ENCODE measurements around the gene IGFBP7.

Gene IGFBP7

DNA sequence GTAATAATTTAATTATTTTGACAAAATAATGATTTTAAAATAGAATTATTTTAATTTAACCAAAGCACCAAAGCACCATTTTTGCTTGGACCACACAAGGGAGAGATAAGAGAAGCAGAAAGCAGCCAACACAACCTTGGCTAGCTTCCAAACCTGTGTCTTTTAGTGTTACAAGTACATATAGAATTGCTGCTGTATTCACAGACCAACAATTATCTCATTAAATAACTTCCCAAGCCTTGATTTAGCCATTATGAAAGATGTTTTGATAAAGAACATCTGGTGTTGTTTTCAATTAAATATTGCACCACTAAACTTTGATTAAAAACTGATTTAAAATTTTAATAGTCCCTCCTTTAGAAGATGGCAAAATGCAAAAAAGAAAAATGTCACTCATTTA lies 14.0 kb upstream of the IGFBP7 start:
- TF ChIP-seq, protein P1, sequence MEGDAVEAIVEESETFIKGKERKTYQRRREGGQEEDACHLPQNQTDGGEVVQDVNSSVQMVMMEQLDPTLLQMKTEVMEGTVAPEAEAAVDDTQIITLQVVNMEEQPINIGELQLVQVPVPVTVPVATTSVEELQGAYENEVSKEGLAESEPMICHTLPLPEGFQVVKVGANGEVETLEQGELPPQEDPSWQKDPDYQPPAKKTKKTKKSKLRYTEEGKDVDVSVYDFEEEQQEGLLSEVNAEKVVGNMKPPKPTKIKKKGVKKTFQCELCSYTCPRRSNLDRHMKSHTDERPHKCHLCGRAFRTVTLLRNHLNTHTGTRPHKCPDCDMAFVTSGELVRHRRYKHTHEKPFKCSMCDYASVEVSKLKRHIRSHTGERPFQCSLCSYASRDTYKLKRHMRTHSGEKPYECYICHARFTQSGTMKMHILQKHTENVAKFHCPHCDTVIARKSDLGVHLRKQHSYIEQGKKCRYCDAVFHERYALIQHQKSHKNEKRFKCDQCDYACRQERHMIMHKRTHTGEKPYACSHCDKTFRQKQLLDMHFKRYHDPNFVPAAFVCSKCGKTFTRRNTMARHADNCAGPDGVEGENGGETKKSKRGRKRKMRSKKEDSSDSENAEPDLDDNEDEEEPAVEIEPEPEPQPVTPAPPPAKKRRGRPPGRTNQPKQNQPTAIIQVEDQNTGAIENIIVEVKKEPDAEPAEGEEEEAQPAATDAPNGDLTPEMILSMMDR (conservative IDR thresholded peaks at IDR 0.05; ENCODE audit: low read length): no peak
- TF ChIP-seq EZH2phosphoT487 (IDR thresholded peaks at IDR 0.05; ENCODE audit: borderline replicate concordance): no peak
- no peaks in the 10 kb centered on the region for H3K27me3 ChIP-seq (ENCODE audit: insufficient read depth, low read length, poor library complexity, severe bottlenecking)
- no peak overlapping the region for H2AFZ ChIP-seq (ENCODE audit: low read length)

DNA sequence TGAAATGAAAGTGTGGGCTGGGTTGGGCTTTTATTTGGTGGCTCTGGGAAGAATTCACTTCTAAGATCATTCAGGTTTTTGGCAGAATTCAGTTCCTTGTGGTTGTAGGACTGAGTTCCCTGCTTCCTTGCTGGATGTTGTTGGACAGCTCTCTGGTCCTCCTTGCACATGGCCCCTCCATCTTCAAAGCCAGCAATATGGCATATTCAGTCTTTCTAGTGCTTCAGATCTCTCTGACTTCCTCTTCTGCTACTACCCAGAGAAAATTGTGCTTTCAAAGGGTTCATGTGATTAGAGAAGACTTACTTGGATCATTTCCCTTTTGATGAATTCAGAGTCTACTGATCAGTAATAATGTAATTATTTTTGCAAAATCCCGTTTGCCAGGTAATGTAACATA lies 12.8 kb upstream of the IGFBP7 start:
- Histone ChIP-seq H3K4me2 (ENCODE audit: low read depth, low read length, poor library complexity, severe bottlenecking) (no peak overlapping the region), H3K4me1 (ENCODE audit: insufficient read depth, low read length, poor library complexity, severe bottlenecking) (no peaks in the 10 kb centered on the region), H3K9me3 (ENCODE audit: insufficient read depth, low read depth, low read length) (peaks cover 4% of the 10 kb centered on the region; the same call in 1 of the 2 replicates), H3K36me3 (ENCODE audit: insufficient read depth, low read length) (no peaks in the 10 kb centered on the region), H4K20me1 (ENCODE audit: insufficient read depth, low read length, poor library complexity, severe bottlenecking) (no peaks in the 10 kb centered on the region), H3K27me3 (ENCODE audit: insufficient read depth, low read length, poor library complexity, severe bottlenecking) (no peaks in the 10 kb centered on the region), H3K9me2 (replicated peaks; ENCODE audit: low read depth, low read length) (no peaks in the 10 kb centered on the region), H3K9ac (ENCODE audit: low read depth, low read length, poor library complexity, severe bottlenecking) (no peak overlapping the region), H3K4me3 (ENCODE audit: low read length, poor library complexity, severe bottlenecking) (no peak overlapping the region), H3F3A (ENCODE audit: low read depth) (no peaks in the 10 kb centered on the region), H3K79me2 (ENCODE audit: insufficient read depth, low read length) (no peaks in the 10 kb centered on the region), H2AFZ (ENCODE audit: low read length) (no peak overlapping the region)
- TF ChIP-seq, protein P1 (conservative IDR thresholded peaks at IDR 0.05; ENCODE audit: low read length): no peak
- TF ChIP-seq EZH2phosphoT487 (IDR thresholded peaks at IDR 0.05; ENCODE audit: borderline replicate concordance): no peak

More for the DNA sequence above, 14.0 kb upstream of the IGFBP7 start:
- H3K36me3 ChIP-seq (ENCODE audit: insufficient read depth, low read length): no peaks in the 10 kb centered on the region
- H4K20me1 ChIP-seq (ENCODE audit: insufficient read depth, low read length, poor library complexity, severe bottlenecking): no peaks in the 10 kb centered on the region
- H3K9ac ChIP-seq (ENCODE audit: low read depth, low read length, poor library complexity, severe bottlenecking): no peak overlapping the region
- no peaks in the 10 kb centered on the region for H3K9me2 ChIP-seq (replicated peaks; ENCODE audit: low read depth, low read length)
- no peaks in the 10 kb centered on the region for H3K4me1 ChIP-seq (ENCODE audit: insufficient read depth, low read length, poor library complexity, severe bottlenecking)
- H3K4me3 ChIP-seq (ENCODE audit: low read length, poor library complexity, severe bottlenecking): no peak overlapping the region
- H3K4me2 ChIP-seq (ENCODE audit: low read depth, low read length, poor library complexity, severe bottlenecking): no peak overlapping the region
- no peaks in the 10 kb centered on the region for H3K79me2 ChIP-seq (ENCODE audit: insufficient read depth, low read length)
- peaks cover 4% of the 10 kb centered on the region; the same call in 1 of the 2 replicates for H3K9me3 ChIP-seq (ENCODE audit: insufficient read depth, low read depth, low read length)
- no peaks in the 10 kb centered on the region for H3F3A ChIP-seq (ENCODE audit: low read depth)

DNA sequence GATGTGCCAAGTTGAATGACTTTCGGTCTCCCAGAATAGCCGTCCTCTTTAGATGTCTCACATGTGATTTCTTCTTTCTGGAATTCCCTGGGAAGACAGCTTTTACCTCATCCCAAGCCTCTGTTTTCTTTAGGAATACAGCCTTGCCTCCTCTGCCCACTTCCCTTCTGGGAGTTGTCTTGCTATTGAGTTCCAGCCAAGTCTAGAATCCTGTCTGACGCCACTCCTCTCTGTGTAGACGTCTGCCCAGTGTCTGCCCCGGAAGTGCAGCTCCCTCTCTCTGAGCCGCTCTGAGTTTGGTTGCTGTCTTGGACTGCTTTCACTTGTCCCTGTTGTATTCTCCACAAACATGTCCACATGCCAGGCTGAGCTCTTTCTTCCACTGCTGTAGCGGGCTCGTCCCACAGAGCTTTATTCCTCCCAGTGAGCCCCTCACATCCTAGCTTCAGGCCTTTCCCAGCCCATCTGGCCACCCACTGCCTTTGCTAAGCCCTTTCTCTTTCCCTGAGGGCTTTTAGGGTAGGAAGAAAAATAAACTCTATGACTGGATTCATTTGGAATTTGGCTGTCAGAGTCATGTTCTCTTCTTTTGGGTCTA lies 9.0 kb upstream of the IGFBP7 start:
- Histone ChIP-seq H3K9me3 (ENCODE audit: insufficient read depth, low read depth, low read length) (no peaks in the 10 kb centered on the region; the same call in 1 of the 2 replicates), H3K79me2 (ENCODE audit: insufficient read depth, low read length) (no peaks in the 10 kb centered on the region), H3K9me2 (replicated peaks; ENCODE audit: low read depth, low read length) (no peaks in the 10 kb centered on the region), H3K4me1 (ENCODE audit: insufficient read depth, low read length, poor library complexity, severe bottlenecking) (peaks cover 33% of the 10 kb centered on the region), H4K20me1 (ENCODE audit: insufficient read depth, low read length, poor library complexity, severe bottlenecking) (no peaks in the 10 kb centered on the region), H3K4me2 (ENCODE audit: low read depth, low read length, poor library complexity, severe bottlenecking) (no peak overlapping the region), H3K9ac (ENCODE audit: low read depth, low read length, poor library complexity, severe bottlenecking) (no peak overlapping the region), H3F3A (ENCODE audit: low read depth) (no peaks in the 10 kb centered on the region), H3K27me3 (ENCODE audit: insufficient read depth, low read length, poor library complexity, severe bottlenecking) (no peaks in the 10 kb centered on the region), H3K4me3 (ENCODE audit: low read length, poor library complexity, severe bottlenecking) (no peak overlapping the region), H2AFZ (ENCODE audit: low read length) (no peak overlapping the region), H3K36me3 (ENCODE audit: insufficient read depth, low read length) (no peaks in the 10 kb centered on the region)
- TF ChIP-seq, protein P1 (conservative IDR thresholded peaks at IDR 0.05; ENCODE audit: low read length): no peak
- TF ChIP-seq EZH2phosphoT487 (IDR thresholded peaks at IDR 0.05; ENCODE audit: borderline replicate concordance): no peak
